Measurements from ENCODE around the gene TOLLIP. TPM values are rescaled to one million over a fixed set of nuclear protein-coding genes. Genes with fewer than 3 reads are reported as not detected.
A peak's percentile ranks its signal among the peaks of the same experiment; 100 is the strongest.

The TOLLIP gene
- total and polyA plus RNA-seq, 9 of the 15 experiments (the other 6 are each of a cell fraction or from before 2014, with no cell fraction given): 0.23 to 22.8 (median 7.1) TPM

- no peak for TF ChIP-seq FOXO4 (CRISPR knock-in tag; IDR thresholded peaks at IDR 0.05)
- no peak for TF ChIP-seq BRD4 (IDR thresholded peaks at IDR 0.05)
- TF ChIP-seq ZKSCAN1 (IDR thresholded peaks at IDR 0.05; ENCODE audit: low read depth, low read length): no peak
- TF ChIP-seq ARID4B (CRISPR knock-in tag; IDR thresholded peaks at IDR 0.05): no peak
- TF ChIP-seq CXXC5 (CRISPR knock-in tag; IDR thresholded peaks at IDR 0.05): peak; percentile 59
- TF ChIP-seq REST (IDR thresholded peaks at IDR 0.05; ENCODE audit: borderline replicate concordance): no peak
- no peak for TF ChIP-seq REST (CRISPR knock-in tag; IDR thresholded peaks at IDR 0.05; ENCODE audit: low read depth)
- TF ChIP-seq POLR3A (IDR thresholded peaks at IDR 0.05; ENCODE audit: borderline replicate concordance, extremely low read depth, insufficient read depth, insufficient read length): no peak
- TF ChIP-seq ATF2 (CRISPR knock-in tag; IDR thresholded peaks at IDR 0.05): no peak
- TF ChIP-seq ZBTB8A (IDR thresholded peaks at IDR 0.05; ENCODE audit: partially characterized antibody): no peak
- no peak for TF ChIP-seq MAZ (CRISPR knock-in tag; conservative IDR thresholded peaks at IDR 0.05 in 1 of 2, IDR thresholded peaks at IDR 0.05 in 1 of 2)
- no peak for TF ChIP-seq ZFX (CRISPR knock-in tag; IDR thresholded peaks at IDR 0.05)
These were observed 42.0 kb upstream of the TOLLIP start (continued) for GRCh38 chr11:1351278-1351937.

Measured in K562 (cell line).